ENCODE results near the gene ODC1.

The ODC1 gene

DNA sequence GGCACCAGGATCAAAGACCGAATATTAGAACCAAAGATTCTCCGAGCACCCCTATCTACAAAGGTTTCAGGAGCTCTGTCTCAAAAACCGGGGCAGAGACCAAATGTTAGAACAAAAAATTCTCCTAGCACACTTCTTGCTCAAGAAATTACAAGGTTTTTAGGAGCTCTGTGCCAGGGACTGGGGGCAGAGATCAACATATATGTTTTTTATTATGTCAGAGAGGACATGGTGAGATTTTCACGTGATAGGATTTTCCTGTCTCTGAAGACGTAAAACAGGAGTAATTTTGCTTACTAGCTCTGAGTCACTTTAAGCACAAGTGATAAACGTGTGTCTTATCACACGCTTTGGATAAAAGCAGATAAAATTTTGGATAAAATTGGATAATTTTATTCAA is 34.8 kb upstream of the ODC1 start:
- Mint-ChIP-seq H3K9me3 (no peaks in the 10 kb centered on the region), H3K27ac (no peak overlapping the region), H3K36me3 (ENCODE audit: low read depth) (no peaks in the 10 kb centered on the region), H3K4me3 (no peak overlapping the region), H3K27me3 (peaks cover 26% of the 10 kb centered on the region), H3K4me1 (ENCODE audit: low read depth) (peaks cover 17% of the 10 kb centered on the region)

DNA sequence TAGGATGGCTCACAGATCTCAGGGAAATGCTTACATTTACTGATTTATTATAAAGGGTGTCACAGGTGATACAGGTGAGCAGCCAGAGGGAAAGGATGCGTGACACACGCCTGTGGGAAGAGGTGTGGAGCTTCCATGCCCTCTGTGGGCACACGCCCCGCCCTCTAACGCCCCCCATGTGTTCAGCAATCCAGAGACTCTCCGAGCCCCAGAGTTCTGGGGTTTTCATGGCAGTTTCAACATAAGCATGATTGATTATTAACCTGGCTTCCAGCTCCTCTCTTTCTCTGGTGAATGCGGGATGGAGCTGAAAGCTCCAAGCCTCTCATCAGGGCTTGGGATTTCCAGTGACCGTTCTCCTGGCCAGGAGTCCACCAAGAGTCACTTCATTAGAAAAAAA is 34.3 kb upstream of the ODC1 start:
- Mint-ChIP-seq H3K9me3 (no peaks in the 10 kb centered on the region), H3K27me3 (peaks cover 26% of the 10 kb centered on the region), H3K36me3 (ENCODE audit: low read depth) (no peaks in the 10 kb centered on the region), H3K4me3 (no peak overlapping the region), H3K4me1 (ENCODE audit: low read depth) (peaks cover 17% of the 10 kb centered on the region), H3K27ac (no peak overlapping the region)

DNA sequence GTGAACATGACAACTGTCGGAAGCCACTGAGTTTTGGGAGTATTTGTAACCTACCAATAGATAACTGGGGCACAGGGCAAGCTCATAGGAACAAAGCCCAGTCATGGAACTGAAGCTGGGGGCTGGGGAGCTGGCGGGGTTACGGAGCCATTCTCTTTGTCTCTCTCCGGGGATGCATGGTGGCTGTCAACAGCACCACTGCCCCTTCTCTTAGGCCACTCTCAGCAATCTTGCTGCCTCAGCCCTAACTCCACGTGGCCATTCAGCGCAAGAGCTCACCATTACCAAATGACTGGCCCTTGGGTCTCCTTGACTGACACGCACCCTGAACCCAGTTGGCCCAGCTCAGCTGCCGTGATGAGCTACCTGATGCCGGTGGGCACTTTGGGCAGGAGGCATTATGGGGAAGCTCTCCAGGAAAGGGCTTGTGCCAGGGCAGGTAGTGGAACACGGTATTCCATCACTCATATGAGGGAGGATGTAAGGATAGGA is 33.6 kb upstream of the ODC1 start:
- peaks cover 22% of the 10 kb centered on the region for H3K27me3 Mint-ChIP-seq

DNA sequence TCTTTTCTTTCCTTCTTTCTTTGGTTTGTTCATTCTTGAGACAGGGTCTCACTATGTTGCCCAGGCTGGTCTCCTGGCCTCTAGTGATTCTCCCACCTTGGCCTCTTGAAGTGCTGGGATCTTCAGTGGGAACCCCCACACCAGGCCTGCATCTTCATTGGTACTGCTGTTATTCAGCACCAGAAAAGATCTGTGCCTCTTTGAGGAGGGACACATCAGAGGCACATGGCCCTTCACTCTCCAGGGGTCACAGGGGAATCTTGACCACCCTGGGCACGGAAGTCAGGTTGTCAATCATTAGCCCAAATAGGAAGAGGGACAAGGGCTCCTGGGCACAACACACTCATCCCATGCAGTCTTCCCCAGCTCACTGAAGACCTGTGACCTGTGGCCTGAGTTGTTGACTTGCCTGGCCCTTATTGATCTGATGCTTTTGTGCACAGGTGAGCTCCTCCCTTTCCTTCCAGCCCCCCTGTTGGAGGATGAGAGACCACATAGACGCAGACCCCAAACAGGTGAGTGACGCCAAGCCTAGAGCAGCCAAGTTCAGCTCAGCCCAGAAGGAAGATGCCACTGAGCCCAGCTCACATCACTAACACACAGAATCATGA is 33.0 kb upstream of the ODC1 start:
- Mint-ChIP-seq H3K36me3 (ENCODE audit: low read depth) (no peaks in the 10 kb centered on the region), H3K27me3 (peaks cover 22% of the 10 kb centered on the region), H3K4me1 (ENCODE audit: low read depth) (peaks cover 12% of the 10 kb centered on the region), H3K4me3 (no peak overlapping the region), H3K9me3 (no peaks in the 10 kb centered on the region), H3K27ac (no peak overlapping the region)

More for the DNA sequence above, 33.6 kb upstream of the ODC1 start:
- peaks cover 17% of the 10 kb centered on the region for H3K4me1 Mint-ChIP-seq (ENCODE audit: low read depth)
- no peak overlapping the region for H3K4me3 Mint-ChIP-seq
- H3K36me3 Mint-ChIP-seq (ENCODE audit: low read depth): no peaks in the 10 kb centered on the region
- H3K27ac Mint-ChIP-seq: no peak overlapping the region
- no peaks in the 10 kb centered on the region for H3K9me3 Mint-ChIP-seq

DNA sequence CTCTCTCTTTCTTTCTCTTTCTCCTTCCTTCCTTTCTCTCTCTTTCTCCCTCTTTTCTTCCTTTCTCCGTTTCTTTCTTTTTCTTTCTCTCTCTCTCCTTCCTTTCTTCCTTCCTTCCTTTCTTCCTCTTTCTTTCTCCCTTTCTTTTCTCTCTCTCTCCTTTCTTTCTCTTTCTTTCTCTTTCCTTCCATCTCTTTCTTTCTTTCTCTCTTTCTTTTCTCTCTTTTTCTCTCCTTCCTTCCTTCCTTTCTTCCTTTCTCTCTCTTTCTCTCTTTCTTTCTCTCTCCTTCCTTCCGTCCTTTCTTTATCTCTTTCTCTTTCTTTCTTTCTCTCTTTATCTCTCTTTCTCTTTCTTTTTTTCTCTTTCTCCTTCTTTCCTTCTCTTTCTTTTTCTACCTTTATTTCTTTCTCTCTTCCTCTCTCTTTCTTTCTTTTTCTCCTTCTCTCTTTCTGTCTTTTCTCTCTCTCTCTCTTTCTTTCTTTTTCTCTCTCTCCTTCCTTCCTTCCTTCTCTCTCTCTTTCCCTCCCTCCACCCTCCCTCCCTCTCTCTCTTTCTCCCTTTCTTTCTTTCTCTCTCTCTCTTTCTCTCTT is 32.3 kb upstream of the ODC1 start:
- Mint-ChIP-seq H3K9me3 (no peaks in the 10 kb centered on the region), H3K27me3 (peaks cover 22% of the 10 kb centered on the region), H3K4me3 (no peak overlapping the region), H3K27ac (peak overlapping the region; percentile 50), H3K4me1 (ENCODE audit: low read depth) (peaks cover 6% of the 10 kb centered on the region), H3K36me3 (ENCODE audit: low read depth) (no peaks in the 10 kb centered on the region)

DNA sequence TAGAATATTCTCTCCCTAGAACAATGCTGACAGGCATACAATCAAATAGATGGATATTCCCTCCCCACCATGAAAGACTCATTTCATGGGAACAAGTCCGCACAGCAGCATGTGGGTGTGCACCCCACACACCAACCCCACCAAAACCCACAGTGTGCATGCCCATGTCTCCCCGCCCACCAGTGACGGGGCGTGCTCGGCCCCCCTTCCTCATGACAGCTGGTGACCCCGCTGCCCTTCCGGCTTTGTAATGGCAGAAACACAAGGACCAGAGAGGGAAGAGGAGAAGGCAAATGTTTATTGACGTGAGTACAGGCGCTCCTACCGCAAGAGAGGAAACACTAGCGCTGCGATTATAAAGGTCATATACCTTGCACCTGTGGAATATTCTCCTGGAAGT is 30.8 kb upstream of the ODC1 start:
- Mint-ChIP-seq H3K27ac (no peak overlapping the region), H3K4me3 (no peak overlapping the region), H3K4me1 (ENCODE audit: low read depth) (peaks cover 6% of the 10 kb centered on the region), H3K27me3 (peaks cover 22% of the 10 kb centered on the region), H3K36me3 (ENCODE audit: low read depth) (no peaks in the 10 kb centered on the region), H3K9me3 (no peaks in the 10 kb centered on the region)

DNA sequence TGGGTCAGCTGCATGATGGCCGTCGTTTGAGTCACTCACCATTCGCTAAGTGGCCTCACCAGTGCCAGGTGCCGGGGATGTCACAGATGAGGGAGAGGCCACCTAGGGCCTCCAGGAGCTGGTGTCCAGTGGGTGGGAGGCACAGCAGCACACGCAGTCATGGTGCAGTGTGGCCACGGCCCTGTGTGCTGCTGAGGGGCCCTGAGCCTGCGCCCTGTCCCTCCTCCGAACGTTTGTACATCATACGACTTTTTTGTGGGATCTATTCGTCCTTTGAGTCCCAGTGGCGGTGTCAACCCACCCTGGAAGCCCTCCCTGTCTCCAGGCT is 30.1 kb upstream of the ODC1 start:
- Mint-ChIP-seq H3K27ac (no peak overlapping the region), H3K36me3 (ENCODE audit: low read depth) (no peaks in the 10 kb centered on the region), H3K4me3 (no peak overlapping the region), H3K27me3 (peaks cover 16% of the 10 kb centered on the region), H3K9me3 (no peaks in the 10 kb centered on the region), H3K4me1 (ENCODE audit: low read depth) (peaks cover 6% of the 10 kb centered on the region)

DNA sequence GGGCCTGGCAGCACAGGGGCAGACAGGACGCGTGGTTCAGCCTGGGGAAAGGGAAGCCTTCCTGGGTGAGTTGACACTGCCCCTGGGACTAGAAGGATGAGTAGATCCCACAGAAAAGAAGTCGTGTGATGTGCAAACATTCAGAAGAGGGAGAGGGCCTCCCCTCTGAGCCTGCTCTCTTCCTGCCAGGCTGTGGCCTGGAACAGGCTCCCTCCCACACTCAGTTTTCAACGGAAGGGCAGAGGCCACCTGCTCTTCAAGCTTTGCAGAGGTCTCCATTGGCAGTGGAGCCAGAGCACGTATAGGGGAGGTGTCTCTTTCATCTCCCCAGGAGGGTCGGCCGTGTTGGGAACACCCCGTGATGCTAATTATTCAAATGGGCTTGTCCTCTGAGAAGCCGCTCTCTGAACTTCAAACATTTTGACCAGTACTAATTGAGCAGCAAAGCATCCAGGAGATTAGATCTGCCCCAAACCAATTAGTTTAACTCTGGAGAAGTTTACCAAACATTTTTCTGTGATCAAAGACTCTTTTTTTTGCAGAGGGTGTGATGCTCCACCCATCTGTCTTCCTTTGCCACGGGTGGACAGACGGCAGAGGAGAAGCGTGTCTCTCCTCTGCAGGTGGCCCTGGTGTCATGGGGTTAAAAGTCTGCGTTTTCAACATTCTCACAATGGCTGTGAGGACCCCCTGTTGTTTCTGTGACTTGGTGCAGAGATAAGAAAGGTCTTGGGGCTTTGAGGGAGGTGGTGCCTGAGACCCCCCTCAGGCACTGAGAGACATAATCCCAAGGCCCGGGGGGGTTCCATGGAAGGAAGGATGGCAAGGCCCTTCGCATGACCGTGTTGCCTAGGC is 29.5 kb upstream of the ODC1 start:
- no peaks in the 10 kb centered on the region for H3K36me3 Mint-ChIP-seq (ENCODE audit: low read depth)
- H3K27ac Mint-ChIP-seq: no peak overlapping the region
- no peak overlapping the region for H3K4me3 Mint-ChIP-seq
- peaks cover 11% of the 10 kb centered on the region for H3K27me3 Mint-ChIP-seq
- H3K4me1 Mint-ChIP-seq (ENCODE audit: low read depth): peaks cover 6% of the 10 kb centered on the region
- no peaks in the 10 kb centered on the region for H3K9me3 Mint-ChIP-seq

DNA sequence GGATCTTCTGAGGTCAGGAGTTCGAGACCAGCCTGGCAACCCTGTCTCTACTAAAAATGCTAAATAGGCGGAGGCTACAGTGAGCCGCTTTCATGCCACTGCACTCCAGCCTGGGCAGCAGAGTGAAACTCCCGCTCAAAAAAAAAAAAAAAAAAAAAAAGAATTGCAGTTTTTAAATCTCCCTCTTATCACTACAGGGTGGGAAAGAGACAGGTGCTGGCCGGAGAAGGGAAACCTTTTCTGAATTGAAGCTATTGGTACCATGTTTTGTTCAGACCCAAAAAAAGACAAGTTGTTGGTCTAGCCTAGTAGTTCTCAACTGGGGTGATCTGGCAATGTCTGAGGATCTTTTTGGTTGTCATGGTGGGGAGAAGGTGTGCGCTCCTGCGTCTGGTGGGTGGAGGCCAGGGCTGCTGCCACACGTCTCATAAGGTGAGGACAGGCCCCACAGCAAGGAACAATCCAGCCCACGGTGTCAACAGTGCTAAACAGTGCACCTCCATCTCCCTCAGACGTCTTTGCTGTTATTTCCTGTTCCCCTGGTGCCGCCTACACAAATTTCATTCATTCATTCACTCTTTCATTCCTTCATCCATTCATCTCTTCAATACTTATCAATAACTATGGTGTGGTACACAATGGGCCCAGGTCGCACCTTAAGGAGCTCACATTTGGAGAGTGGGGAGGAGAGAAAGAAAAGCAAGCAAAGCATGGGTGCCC is 28.8 kb upstream of the ODC1 start:
- peaks cover 7% of the 10 kb centered on the region for H3K27me3 Mint-ChIP-seq
- H3K9me3 Mint-ChIP-seq: no peaks in the 10 kb centered on the region
- H3K4me3 Mint-ChIP-seq: no peak overlapping the region
- H3K27ac Mint-ChIP-seq: no peak overlapping the region
- H3K36me3 Mint-ChIP-seq (ENCODE audit: low read depth): no peaks in the 10 kb centered on the region
- peaks cover 6% of the 10 kb centered on the region for H3K4me1 Mint-ChIP-seq (ENCODE audit: low read depth)

DNA sequence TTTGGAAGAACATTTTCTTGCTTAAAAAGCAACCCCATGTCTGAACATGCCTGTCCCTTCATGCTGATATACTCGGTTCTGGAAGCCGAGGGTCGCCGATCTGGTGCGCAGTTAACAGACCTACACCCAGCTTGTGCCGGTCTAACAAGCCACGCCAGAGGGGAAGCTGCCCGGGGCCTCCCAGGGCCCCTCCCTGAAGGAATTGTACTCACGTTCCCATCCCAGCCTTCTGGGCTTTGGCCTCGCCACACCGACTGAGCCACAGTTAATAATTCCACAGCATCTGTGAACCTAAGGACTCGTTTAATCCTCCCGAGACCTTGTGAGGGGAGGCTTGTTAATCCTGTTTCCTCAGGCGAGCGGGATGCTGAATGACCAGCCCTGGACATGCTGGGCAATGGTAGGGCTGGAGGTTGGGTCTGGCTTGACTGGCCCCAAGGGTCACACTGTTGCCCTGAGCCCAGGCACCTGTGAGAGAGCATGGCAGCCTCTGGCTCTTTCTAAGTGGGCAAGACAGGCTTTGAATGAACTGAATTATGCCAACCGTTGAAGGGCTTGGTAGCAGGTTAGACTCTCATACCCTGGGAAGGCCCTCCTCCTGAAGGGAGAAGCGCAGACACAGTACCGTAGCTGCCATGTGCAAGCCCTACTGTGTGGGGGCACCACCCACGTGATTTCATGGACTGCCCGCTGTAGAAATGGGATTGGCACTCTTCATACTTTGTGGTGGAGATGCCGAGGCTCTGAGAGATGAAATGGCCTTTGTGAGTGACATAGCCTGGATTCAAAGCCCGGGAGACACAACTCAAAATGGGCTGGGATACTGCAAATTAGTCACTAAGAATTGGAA is 27.9 kb upstream of the ODC1 start:
- H3K4me3 Mint-ChIP-seq: no peak overlapping the region
- H3K4me1 Mint-ChIP-seq (ENCODE audit: low read depth): peaks cover 6% of the 10 kb centered on the region
- H3K27ac Mint-ChIP-seq: no peak overlapping the region
- no peaks in the 10 kb centered on the region for H3K9me3 Mint-ChIP-seq
- H3K27me3 Mint-ChIP-seq: peaks cover 2% of the 10 kb centered on the region
- no peaks in the 10 kb centered on the region for H3K36me3 Mint-ChIP-seq (ENCODE audit: low read depth)

DNA sequence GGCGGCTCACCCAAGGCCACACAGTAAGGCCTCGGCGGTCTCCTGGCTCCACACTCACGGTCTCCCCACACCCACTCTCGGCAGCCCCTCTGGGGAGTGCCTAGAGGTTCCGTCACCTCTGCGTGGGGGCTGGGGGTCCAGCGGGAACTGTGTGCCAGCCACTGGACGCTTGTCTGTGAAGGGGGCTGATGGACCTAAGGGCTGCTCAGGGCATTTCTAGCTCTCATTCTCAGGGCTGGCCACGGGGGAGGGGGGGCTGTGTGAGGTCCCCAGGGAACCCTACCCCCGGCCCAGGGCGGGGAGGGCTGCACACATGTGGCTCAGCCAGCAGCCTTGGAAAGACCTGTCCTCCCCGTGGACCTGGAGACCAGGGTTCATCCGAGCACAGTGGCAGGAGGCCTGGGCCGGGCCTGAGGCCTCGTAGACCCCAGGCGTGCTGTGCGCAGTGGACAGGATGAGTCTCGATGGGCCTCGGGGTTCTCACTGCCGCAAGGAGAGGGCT is 27.1 kb upstream of the ODC1 start:
- Mint-ChIP-seq H3K9me3 (no peaks in the 10 kb centered on the region), H3K36me3 (ENCODE audit: low read depth) (no peaks in the 10 kb centered on the region), H3K4me3 (no peak overlapping the region), H3K27me3 (no peaks in the 10 kb centered on the region), H3K27ac (no peak overlapping the region), H3K4me1 (ENCODE audit: low read depth) (peaks cover 6% of the 10 kb centered on the region)

DNA sequence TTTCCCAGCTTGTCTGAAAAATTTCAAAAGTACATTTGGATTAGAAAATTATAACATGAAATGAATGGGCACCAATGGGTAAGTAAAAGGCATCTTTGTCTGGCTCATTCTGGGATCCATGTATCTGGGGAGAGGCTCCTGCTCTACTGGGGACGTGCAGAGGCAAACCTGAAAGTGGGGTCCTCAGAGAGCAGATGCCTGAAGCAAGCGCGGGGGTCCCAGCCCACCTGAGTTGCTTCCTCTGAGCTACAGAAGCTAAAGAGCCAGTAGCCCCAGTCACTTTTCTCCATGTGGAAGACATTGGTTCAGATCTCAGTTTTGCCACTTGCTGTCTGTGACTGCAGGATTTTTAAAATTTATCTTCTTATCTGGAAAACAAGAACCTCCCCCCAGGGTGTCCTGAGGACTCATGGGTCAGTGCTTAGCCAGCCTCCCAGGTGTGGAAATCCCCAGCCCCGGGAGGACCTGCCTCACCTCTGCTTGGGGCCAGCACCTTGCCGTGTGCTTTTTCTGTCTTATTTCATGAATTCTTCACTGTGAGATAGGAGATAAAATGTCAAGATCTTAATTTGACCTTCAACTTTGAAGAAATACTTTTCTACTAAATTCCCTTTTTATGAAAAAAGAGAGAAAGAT is 25.1 kb upstream of the ODC1 start:
- no peaks in the 10 kb centered on the region for H3K36me3 Mint-ChIP-seq (ENCODE audit: low read depth)
- H3K4me3 Mint-ChIP-seq: no peak overlapping the region
- no peak overlapping the region for H3K27ac Mint-ChIP-seq
- peaks cover 6% of the 10 kb centered on the region for H3K4me1 Mint-ChIP-seq (ENCODE audit: low read depth)
- no peaks in the 10 kb centered on the region for H3K27me3 Mint-ChIP-seq
- no peaks in the 10 kb centered on the region for H3K9me3 Mint-ChIP-seq

DNA sequence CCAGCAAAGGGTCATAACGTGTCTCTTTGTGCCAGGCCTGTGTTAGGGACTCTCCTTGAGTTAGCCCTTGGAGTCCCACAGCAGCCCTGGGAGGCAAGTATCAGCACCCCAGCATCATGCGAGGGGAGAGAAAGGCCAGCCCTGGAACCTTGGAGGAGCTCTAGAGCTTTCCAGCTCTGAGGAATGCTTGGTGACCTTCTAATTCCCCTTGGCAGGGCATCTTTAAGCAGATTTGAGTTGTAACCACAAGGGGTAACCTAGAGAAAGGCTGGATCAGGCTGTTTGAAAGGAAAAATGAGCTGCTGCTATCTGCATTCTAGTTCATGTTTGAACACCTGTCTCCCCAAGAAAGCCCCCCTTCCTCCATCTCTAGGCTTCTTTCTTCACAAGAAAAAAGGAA is 23.8 kb upstream of the ODC1 start:
- Mint-ChIP-seq H3K27me3 (no peaks in the 10 kb centered on the region), H3K9me3 (no peaks in the 10 kb centered on the region), H3K36me3 (ENCODE audit: low read depth) (no peaks in the 10 kb centered on the region), H3K4me1 (ENCODE audit: low read depth) (peaks cover 2% of the 10 kb centered on the region), H3K27ac (no peak overlapping the region), H3K4me3 (no peak overlapping the region)

DNA sequence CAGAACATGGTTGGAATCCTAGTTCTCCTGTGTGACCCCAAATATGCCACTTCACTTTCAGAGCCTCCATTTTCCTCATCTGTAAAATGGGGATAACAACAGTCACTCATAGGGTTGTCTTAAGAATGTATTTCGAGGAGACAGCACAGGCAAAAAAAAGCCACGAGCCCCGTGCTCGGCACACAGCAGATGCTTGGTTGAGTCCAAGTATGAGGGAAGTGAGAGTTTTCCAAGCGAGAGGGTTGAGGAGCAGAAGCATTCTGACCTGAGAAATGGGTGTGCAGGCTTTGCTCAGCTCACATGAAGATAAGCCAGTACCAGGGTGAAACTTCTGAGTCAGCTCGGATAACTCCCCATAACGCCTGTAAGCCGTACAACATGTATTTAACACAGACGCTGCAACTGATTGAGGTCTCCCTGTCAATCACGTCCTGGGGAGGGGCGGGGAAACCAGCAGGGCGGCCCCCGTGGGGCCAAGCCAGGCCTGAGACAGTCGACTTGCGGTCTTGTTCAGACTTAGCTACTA is 23.0 kb upstream of the ODC1 start:
- Mint-ChIP-seq H3K4me3 (no peak overlapping the region), H3K9me3 (no peaks in the 10 kb centered on the region), H3K4me1 (ENCODE audit: low read depth) (no peaks in the 10 kb centered on the region), H3K36me3 (ENCODE audit: low read depth) (no peaks in the 10 kb centered on the region), H3K27ac (no peak overlapping the region), H3K27me3 (no peaks in the 10 kb centered on the region)
